Hepatocyte (in vitro differentiated cells): Measurements from ENCODE around the gene RPIA.

Experiments
- CTCF ChIP-seq: fragments of 200-600 bp; sonication (generic); IDR thresholded peaks from 2 replicates; pipeline ENCODE4 v1.5.1; 2016; ENCODE audit warnings: antibody characterized with exemption, mild to moderate bottlenecking; ENCODE audit not compliant: poor library complexity
- EZH2 ChIP-seq: fragments of 200-600 bp; sonication (generic); IDR thresholded peaks from 2 replicates; pipeline ENCODE4 v1.6.1; 2016; ENCODE audit warnings: antibody characterized with exemption, mild to moderate bottlenecking, borderline replicate concordance

DNA sequence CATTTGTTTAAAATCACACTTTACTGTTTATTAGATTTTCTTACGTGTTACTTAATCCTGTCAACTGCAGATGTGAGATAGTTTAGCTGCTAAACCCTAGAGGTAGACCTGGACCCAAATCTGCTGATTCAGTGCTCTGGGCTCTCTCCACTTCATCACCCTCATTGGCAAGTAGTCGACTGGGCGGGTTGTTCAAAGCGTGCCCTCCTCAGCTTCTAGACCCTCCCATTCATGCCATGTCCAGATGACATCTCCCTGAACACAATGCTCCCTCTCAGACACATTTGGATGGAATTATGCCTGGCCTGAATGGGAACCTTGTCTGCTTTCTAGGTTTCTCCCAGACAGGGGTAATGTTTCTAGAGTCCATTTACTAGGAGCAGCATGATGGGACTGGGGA is 43.7 kb downstream of the RPIA start:
- no peak for TF ChIP-seq CTCF
- TF ChIP-seq EZH2 = no peak
